ENCODE measurements around the gene CXorf58.

DNA sequence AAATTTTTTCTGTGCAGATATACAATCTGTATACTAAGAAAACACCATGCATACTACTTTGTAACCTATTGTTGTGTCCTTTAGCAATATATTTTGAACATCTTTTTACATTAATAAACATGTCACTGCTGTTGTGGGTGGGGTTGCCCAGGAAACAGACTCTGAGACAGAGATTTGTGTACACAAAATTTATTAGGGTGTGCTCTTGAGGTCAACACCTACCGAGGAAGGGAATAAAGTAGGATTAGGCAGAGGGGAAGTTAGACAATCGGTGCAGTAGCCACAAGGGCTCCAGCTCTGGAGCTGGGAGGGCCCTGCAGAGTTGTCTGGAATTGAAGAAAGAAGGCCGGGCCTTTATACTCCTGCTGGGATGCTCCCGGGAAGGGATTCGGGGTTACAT, 56.4 kb downstream of the CXorf58 start:
- no peak for TF ChIP-seq POLR2A (IDR thresholded peaks at IDR 0.05; ENCODE audit: low read depth, low read length)
- TF ChIP-seq POLR2AphosphoS5 (IDR thresholded peaks at IDR 0.05; ENCODE audit: low read depth, low read length): no peak
- no peak for TF ChIP-seq TAF1 (IDR thresholded peaks at IDR 0.05; ENCODE audit: low read depth, low read length)
